IPS-18c (cell line): Measurements from ENCODE around the gene LIPM.

Source experiments
- H3K4me3 ChIP-seq: 2 replicates; pipeline ENCODE4 v1.7.0; 2013; ENCODE audit warnings: low read depth, mild to moderate bottlenecking, low read length, moderate library complexity; ENCODE audit not compliant: insufficient read depth
- H3K9me3 ChIP-seq: one replicate; pipeline ENCODE4 v1.6.1; 2013; ENCODE audit warnings: mild to moderate bottlenecking, low read length, moderate library complexity; ENCODE audit not compliant: control insufficient read depth, insufficient read depth

Gene LIPM, protein sequence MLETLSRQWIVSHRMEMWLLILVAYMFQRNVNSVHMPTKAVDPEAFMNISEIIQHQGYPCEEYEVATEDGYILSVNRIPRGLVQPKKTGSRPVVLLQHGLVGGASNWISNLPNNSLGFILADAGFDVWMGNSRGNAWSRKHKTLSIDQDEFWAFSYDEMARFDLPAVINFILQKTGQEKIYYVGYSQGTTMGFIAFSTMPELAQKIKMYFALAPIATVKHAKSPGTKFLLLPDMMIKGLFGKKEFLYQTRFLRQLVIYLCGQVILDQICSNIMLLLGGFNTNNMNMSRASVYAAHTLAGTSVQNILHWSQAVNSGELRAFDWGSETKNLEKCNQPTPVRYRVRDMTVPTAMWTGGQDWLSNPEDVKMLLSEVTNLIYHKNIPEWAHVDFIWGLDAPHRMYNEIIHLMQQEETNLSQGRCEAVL

DNA sequence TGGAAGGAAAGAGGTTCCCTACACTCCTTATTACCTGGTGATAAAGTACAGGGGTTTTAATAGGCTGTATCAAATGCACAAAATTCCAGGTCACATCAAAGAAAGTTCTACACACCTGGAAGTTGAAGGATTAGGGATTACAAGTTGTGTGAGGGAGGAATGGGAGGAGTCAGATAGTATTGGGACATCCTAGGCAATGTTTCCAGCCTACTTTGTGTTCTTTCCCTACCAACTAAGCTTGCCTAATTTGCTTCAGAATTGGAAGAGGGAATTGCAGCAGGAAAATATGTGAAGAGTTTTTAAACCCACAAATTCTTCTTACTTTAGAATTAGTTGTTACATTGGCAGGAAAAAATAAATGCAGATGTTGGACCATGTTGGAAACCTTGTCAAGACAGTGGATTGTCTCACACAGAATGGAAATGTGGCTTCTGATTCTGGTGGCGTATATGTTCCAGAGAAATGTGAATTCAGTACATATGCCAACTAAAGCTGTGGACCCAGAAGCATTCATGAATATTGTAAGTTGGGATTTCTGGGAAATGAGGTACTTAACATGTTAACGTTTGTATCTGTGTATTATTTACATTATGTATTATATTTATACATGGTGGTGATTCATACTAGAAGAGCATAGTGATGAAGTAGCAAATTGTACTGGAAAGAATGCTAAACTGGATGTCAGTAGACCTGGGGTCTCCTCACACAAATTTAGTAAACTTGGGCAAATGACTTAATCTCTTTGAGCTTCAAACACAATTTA is at the start of gene LIPM:
Gene LIPM (plus strand): TSS at position 208 of the 763 bp plus-strand sequence. CDS start 167 bp downstream, at position 375.
- no peak within 1 kb of the TSS for H3K4me3 ChIP-seq
- H3K9me3 ChIP-seq, result no peaks in the 10 kb centered on the region

DNA sequence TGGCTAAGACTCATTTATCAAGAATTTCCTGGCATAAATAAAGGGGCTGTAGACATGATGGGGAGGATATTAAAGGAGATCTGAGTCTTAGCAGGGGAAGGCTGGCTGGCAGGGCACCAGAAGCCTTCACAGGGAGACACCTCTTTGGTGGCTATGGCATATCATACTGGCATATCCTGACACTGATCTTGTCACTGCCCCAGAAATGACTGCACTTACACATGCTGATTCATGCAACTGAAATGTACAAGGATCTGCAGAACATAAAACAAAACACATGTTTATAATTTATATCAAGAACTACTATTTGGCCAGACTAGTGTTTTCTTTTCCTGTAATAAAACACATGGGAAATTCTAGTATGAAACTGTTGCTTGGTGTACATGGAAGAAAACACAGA is 48.2 kb upstream of the LIPM start:
- Histone ChIP-seq H3K9me3 (no peaks in the 10 kb centered on the region), H3K4me3 (no peak overlapping the region)

DNA sequence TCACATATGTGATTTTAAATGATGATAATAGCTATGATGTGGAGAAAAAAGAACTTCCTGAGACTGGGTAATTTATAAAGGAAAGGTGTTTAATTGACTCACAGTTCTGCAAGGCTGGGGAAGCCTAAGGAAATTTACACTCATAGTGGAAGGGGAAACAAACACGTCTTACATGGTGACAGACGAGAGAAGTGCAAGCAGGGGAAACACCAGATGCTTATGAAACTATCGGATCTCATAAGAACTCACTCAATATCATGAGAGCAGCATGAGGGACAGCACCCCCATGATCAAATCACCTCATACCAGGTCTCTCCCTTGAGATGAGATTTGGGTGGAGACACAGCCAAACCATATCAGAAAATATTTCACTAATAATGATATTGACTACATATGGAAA is 46.8 kb upstream of the LIPM start:
- H3K9me3 ChIP-seq, result no peaks in the 10 kb centered on the region
- H3K4me3 ChIP-seq, result no peak overlapping the region

DNA sequence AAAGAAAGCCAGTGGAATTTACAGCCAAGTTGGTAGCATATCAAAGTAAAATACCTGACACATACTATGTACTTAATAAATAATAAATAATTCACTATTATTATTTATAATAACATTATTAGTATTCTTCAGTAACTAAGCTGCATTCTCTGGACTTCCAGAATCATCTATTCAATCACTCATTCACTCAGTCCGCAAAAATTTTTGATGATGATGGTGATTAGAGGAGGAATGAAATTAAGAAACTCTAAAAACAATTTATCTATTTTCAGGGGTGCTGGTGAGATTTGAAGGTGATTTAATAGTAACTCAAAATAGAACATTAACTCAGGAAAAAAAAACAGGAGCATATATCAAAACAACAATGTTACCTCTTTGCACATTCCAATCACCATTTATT is 45.9 kb upstream of the LIPM start:
- H3K4me3 ChIP-seq, result no peak overlapping the region
- no peaks in the 10 kb centered on the region for H3K9me3 ChIP-seq

GRCh38 chr10:88759366-88760101 is 43.0 kb upstream of the LIPM start, which contains the start of gene LIPN:
LIPN (plus strand) TSS chr10:88760020; CDS start chr10:88761406, 1,386 bp downstream.
- Histone ChIP-seq H3K4me3 (no peak within 1 kb of the TSS), H3K9me3 (no peaks in the 10 kb centered on the region)

- Histone ChIP-seq H3K9me3 (no peaks in the 10 kb centered on the region), H3K4me3 (no peak overlapping the region)
Observed at GRCh38 chr10:88762906-88763305, 39.6 kb upstream of the LIPM start.

DNA sequence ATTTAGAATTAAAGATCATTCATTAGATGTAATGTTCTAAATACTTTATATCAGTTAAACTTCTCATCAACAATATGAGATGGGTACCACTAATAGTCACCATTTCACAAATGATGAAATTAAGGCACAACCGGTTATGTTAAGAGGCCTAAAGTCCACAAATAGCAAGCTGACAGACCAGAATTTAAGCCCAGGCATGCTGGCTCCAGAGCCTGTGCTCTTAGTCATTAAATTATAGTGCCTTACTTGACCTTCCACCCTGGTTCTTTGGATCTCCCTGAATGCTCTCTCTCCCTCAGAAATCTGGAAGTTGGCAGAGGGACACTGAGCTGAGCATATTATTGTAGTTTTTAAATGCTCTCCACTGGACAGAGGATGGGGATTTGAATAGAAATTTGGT is 39.1 kb upstream of the LIPM start:
- H3K4me3 ChIP-seq, result no peak overlapping the region
- H3K9me3 ChIP-seq, result no peaks in the 10 kb centered on the region

- H3K9me3 ChIP-seq, result no peaks in the 10 kb centered on the region
- H3K4me3 ChIP-seq, result no peak overlapping the region
Observed at GRCh38 chr10:88764110-88764509, 38.4 kb upstream of the LIPM start.

DNA sequence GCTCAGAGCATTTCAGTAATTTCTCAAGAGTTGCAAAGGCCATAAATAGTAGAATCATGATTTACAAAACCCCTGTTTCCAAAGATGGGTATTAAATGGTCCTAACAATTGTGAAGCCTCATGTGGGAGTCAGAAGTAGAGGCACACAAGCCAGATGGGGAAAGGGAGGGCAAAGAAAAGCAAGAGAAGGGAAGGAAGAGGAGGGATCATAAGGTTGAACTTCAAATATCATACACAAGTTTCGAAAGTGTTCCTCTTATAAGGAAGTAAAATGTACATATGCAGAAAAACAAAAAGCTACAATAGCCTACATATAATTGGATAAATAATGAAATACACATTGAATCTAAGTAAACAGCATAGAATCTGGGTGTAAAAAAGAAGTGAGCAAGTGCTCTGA is 36.7 kb upstream of the LIPM start:
- Histone ChIP-seq H3K9me3 (no peaks in the 10 kb centered on the region), H3K4me3 (no peak overlapping the region)

DNA sequence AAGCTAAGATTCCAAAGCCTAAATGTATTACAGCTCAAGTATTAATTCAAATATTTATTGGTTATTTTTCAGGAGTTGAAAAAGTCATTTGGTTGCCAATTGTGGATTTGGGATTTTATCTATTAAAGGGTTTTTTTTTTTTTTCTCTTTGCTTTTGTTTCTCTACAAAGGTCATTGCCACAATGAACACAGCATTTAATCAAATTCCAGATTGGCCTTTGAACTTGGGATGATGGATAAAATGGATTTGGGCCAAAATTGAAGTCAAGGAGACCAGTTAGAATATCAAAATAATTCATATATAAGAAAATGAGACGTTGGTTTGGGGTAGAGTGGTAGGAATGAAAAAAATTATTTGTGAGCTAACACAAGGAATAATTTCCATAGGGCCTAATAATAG is 33.1 kb upstream of the LIPM start:
- Histone ChIP-seq H3K4me3 (no peak overlapping the region), H3K9me3 (no peaks in the 10 kb centered on the region)

- Histone ChIP-seq H3K4me3 (no peak overlapping the region), H3K9me3 (no peaks in the 10 kb centered on the region)
Observed at GRCh38 chr10:88781206-88781605, 21.3 kb upstream of the LIPM start.

- Histone ChIP-seq H3K9me3 (no peaks in the 10 kb centered on the region), H3K4me3 (no peak overlapping the region)
Observed at GRCh38 chr10:88782222-88782621, 20.3 kb upstream of the LIPM start.

- H3K9me3 ChIP-seq, result no peaks in the 10 kb centered on the region
- no peak overlapping the region for H3K4me3 ChIP-seq
Observed at GRCh38 chr10:88783724-88784123, 18.8 kb upstream of the LIPM start.

DNA sequence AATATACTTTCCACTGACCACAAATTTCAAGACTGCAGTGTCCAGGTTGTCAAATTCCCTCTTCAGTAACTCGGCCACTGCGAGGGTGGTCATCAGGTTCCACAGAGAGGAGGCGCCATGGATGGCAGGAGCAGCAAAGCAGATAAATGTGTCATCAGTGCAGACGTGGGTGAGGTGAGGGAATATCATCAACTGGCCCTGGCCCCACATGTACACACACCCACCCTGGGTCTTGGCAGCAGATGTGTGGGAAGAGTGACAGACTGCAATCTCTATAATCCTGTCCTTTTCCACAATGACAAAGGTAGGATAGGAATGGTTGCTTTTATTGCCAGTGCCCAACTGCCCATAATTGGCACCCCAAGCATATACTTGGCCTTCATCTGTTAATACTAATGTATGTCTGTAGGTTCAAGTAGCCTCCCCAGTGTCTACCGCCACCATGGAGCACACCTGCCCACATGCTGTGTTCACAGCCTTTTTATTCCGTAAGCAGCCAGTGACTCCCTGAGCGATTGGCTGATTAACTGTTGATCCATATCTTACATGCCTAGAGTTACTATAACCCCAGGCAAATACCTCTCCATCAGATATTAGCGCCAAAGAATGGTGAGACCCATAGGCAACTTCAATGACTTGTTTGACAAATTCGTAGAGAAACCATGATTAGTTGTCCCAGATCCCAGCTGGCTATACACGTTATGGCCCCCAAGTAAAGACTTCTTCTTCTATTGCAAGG is 16.3 kb upstream of the LIPM start:
- Histone ChIP-seq H3K4me3 (no peak overlapping the region), H3K9me3 (no peaks in the 10 kb centered on the region)

DNA sequence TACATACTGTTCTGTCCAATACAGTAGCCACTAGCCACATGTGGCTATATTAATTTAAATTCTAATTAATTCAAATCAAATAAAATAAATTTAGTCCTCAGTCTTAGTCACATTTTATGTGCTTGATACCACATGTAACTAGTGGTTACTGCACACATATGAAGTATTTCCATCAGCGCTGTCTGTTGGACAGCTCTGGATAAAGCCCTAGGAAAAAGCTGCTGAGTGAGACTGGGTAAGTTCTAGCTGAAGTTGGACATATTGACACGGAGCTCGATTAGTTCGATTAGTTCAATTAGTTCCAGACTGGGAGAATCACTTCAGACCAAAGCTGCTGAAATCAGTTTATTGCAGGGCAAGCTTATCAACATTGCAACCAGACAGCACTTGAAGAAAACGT is 15.1 kb upstream of the LIPM start:
- Histone ChIP-seq H3K9me3 (no peaks in the 10 kb centered on the region), H3K4me3 (no peak overlapping the region)

DNA sequence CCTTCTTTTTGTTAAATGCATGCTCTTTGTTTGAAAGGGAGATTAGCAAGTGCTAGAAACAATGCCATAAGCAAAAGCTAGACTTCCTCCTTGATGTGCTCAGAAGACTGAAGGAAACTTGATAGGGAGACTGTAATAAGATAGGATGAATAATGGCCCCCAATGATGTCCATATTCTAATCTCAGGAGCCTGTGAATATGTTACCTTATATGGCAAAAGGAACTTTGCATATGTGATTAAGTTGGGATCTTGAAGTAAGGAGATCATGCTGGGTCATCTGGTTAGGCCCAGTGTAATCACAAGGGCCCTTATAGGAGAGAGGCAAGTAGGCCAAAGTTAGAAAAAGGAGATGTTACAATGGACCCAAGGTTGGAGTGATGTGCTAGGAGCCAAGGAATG is 13.6 kb upstream of the LIPM start:
- Histone ChIP-seq H3K4me3 (no peak overlapping the region), H3K9me3 (no peaks in the 10 kb centered on the region)

- Histone ChIP-seq H3K9me3 (no peaks in the 10 kb centered on the region), H3K4me3 (no peak overlapping the region)
Observed at GRCh38 chr10:88791924-88792323, 10.6 kb upstream of the LIPM start.
